Non-pigmented ciliary epithelial cell (primary cell): ENCODE measurements around the gene SRGAP1.

ENCODE experiments used
- DNase-seq: peaks from one replicate; pipeline ENCODE4 v3.0.0-alpha.2; 2010; ENCODE audit warnings: low read depth

The SRGAP1 gene

DNA sequence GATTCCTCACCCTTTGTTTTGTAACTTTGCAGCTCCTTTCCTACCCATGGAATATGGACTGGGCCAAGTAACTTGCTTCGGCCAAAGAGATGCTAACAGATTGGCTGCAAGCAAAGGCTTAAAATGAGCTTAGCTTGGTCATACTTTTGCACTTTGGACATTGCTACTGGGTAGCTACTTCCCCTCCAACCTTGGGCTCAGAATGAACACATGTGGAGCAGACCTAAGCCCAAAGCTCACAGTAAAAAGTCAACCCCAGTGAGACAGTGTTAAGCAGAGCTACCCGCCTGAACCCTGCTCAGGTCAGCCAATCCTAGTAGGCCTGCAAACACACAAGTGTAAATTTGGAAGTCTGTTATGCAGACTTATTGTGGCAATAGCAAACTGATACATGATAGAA, 363.0 kb downstream of the SRGAP1 start:
- DNase-seq, result no peak
